HUDEP-2 (cell line): ENCODE results near the gene SLC25A51.

Experiments
- DNase-seq, 76 experiments: peaks; one replicate each; lab custom pipeline; 2025; ENCODE audit not compliant: unreplicated experiment in 76 of 76; lab: John Stamatoyannopoulos, UW

The SLC25A51 gene, protein sequence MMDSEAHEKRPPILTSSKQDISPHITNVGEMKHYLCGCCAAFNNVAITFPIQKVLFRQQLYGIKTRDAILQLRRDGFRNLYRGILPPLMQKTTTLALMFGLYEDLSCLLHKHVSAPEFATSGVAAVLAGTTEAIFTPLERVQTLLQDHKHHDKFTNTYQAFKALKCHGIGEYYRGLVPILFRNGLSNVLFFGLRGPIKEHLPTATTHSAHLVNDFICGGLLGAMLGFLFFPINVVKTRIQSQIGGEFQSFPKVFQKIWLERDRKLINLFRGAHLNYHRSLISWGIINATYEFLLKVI

GRCh38 chr9:37903647-37904444 is at the start of gene SLC25A51:
Gene SLC25A51 (minus strand): TSS chr9:37904127. CDS start chr9:37888550, 15,577 bp downstream.
- peak in 73 of 76 experiments; percentile 38 to 93 (median 81) for DNase-seq

GRCh38 chr9:37953206-37953774 is 49.4 kb upstream of the SLC25A51 start:
- DNase-seq: no peak

- DNase-seq: no peak
Measured at GRCh38 chr9:37952731-37953130, 48.8 kb upstream of the SLC25A51 start.

DNA sequence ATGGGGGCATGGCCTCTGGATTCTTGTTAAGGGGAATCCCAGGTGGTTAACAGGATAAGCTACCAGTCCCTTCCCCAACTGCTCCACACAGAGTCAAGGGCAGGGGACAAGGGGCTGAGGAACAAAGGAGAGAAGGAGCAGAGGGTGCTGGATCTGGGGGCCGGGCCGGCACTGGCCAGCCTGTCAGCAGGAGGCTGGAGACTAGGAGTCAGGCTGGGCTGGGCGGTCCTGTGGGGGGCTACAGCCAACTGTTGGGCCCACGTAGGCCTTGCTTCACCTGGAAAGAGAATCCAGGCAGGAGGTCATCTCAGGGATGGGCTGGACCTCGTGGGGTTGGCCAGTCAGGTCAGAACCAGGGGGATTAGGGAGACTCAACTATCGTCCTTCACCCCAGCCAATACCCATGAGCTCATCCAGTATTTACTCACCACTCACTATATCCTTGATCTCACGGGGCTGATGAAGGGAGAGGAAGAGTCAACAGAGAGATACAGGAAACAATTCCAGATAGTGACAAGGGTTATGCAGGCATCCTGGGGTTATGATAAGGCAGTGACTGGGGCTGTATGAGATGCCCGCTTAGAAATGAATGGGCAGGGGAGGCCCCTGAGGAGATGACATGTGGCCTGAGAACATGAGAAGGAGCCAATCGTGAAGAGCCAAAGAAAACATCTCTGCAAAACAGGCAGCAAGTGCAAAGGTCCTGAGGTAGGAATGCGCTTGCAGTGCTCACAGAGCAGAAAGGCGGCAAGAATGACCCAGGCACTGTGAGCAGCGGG is 47.9 kb upstream of the SLC25A51 start:
- no peak for DNase-seq

DNA sequence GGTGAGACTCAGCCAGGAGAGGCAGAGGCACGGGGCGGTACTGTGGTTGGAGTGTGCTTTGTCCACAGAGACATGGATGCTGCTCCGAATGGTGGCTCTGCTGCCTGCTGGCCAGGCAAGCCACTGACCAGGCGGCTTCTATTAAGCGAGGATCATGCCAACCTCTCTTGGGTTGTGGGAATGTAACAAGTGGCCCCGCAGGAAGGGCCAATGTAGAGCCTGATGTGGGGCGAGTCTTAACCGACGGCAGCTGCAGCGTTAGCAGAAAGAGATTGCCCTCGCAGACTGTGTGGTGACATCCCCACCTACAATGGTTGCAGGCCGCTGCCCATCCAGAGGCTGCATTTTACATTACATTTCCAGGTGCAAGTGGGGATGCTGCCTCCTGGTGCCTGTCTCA is 46.6 kb upstream of the SLC25A51 start:
- no peak for DNase-seq

GRCh38 chr9:37949576-37949975 is 45.6 kb upstream of the SLC25A51 start:
- DNase-seq: no peak

GRCh38 chr9:37948417-37948980 is 44.6 kb upstream of the SLC25A51 start:
- no peak for DNase-seq

DNA sequence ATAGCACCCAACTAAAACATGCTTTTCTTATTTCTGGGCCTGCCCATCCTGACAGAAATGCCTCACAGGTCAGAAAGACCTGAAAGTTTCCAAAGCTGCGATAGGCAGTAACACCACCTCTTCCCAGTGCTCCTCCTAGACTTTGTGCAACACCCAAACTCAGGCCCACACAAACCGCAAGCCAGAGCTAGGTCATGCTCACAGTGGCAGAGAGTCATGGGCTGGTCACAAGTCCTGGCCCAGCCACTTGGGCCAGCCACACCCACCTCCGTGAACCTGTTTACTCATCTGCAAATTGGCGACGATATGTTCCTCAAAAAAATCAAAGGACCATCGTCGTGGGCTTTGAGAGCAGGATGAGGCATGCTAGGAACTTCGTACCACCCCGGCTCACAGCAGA is 44.0 kb upstream of the SLC25A51 start:
- DNase-seq: peak in 3 of 76 experiments; percentile 16 to 47 (median 22)

DNA sequence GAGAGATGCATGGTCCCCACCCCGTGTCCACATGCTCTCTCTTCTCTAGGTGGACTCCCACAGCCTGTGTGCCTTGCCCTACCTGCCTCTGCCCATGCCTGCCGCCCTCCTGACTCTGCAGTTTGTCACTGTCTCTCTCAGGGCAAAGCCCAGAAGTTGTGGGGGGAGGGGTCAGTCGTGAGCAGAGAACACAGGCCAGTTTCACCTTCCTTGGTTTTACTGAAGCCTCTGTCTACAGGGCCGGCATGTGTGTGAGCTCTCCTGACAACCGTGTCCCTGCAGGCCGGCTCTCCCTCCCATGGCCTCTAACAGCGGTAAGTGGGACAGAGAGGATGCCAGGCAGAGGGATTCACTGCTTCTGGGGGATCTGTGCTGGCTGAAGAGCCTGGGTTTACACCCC is 43.5 kb upstream of the SLC25A51 start:
- DNase-seq: no peak

DNA sequence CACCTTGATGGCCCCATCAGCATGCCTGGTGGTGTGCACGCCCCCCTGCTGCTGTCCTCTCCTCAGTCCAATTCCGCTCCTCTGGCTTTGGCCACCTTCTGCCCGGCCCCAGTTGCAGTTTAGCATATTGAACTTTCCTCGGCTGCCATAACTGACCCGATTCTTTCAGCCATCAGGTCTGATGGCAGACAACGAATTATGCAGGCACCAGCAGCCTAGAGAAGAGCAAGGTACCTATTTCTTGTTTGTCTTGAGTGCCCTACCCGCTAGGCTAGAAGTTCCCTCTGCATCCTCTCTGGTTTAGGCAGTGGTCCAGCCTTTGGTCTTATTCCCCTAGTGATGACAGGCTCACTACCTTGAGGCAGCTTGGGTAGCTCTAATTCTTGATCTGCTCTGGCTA is 43.0 kb upstream of the SLC25A51 start:
- DNase-seq: no peak

DNA sequence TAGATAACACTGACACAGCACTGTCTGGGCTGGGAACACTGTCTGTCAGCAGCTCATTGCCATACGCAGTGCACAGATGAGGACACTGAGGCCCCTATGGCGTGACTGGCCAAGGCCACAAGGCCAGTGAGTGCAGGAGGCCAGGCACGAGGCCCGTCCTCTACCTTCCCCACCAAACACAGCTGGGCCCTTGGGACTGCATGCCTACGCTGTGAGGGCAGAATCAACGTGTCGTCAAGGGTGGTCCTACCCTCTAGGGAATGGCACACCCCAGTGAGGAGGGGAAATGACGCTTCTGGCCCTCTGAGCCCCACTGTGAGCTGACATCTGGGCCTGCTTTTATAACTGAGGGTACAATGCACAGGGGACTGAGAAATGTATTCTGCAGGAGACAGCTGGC is 42.1 kb upstream of the SLC25A51 start:
- no peak for DNase-seq

- no peak for DNase-seq
Measured at GRCh38 chr9:37944671-37945481, 40.9 kb upstream of the SLC25A51 start.

GRCh38 chr9:37944266-37944650 is 40.3 kb upstream of the SLC25A51 start:
- DNase-seq: no peak

GRCh38 chr9:37943345-37944265 is 39.7 kb upstream of the SLC25A51 start:
- DNase-seq: no peak

- DNase-seq: no peak
Measured at GRCh38 chr9:37942621-37943344, 38.9 kb upstream of the SLC25A51 start.

DNA sequence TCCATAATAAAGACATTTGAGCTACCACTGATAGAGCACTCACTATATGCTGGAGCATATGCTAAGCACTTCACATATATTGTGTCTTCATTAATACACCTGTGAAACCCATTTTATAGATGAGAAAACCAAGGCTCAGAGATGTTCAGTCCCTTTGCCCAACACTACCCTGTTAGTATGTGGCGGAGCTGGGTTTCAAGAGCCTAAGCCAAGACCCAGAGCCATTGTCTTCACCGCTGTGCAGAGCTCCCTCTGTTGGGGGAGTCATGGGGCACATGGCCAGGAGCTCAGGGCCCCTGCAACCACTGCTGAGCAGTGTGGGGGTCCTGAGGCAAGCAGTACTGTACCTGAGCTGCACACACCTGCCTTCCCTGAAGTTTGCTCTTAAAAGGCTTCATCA is 37.3 kb upstream of the SLC25A51 start:
- DNase-seq: no peak

DNA sequence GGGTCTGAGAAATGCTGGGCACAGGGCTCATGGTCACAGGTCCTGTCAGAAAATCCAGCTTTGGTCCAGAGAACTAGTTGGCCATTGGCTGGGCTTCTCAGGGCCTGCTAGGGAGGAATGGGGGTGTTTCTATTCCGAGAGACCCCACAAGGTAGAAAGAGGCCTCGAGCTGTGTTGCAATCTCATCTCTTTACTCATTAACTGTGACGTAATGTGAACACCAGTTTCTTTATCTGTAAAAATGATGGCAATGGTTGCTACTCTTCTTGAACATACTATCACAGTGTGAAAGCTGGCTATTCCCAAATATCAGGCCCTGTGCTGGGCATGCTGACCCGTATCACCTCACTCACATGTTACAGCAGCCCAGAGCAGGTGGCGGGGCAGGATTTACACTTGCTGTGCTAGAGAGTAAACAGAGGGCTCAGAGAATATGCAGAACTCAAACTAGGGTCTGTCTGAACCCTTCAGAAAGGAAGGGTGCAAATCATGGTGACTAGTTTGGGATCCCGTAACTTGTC is 35.7 kb upstream of the SLC25A51 start:
- no peak for DNase-seq
